ENCODE data around the gene NPFFR2.
"Not testable (repeated sequence)": the region's sequence is repeated elsewhere in the genome, so short reads cannot be mapped to it uniquely, and the experiment has no call there.

The NPFFR2 gene

GRCh38 chr4:72031868-72032608 lies at the start of gene NPFFR2:
NPFFR2 (plus strand) TSS chr4:72032000; CDS start chr4:72128592, 96,592 bp downstream.
- DNase-seq (ENCODE audit: low read depth): peak; percentile 57

- peak; percentile 30 for DNase-seq (ENCODE audit: low read depth)
Observed at GRCh38 chr4:71992571-71993312, 39.1 kb upstream of the NPFFR2 start.

DNA sequence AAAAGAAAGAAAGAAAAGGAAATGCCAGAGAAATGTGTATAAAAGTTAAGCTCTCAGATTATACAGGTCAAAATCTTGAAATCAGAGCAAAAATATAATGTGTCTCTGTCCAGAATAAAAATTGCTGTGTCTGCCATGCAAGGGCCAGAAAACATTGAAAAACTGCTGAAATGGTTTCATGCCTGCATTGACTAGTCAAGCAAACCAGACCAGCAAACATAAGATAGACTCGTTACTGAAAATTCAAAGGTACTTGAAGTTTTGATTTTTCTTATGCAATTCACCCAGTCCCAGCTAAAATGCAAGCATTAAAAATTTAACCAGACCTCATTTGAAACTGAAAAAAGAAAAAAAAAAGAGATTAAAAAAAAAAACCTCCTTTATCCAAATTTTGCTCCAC lies 37.2 kb upstream of the NPFFR2 start:
- no peak for DNase-seq (ENCODE audit: low read depth)

GRCh38 chr4:71995297-71995696 lies 36.5 kb upstream of the NPFFR2 start:
- no peak for DNase-seq (ENCODE audit: low read depth)

GRCh38 chr4:72006586-72006985 lies 25.2 kb upstream of the NPFFR2 start:
- peak; percentile 88 for DNase-seq (ENCODE audit: low read depth)

DNA sequence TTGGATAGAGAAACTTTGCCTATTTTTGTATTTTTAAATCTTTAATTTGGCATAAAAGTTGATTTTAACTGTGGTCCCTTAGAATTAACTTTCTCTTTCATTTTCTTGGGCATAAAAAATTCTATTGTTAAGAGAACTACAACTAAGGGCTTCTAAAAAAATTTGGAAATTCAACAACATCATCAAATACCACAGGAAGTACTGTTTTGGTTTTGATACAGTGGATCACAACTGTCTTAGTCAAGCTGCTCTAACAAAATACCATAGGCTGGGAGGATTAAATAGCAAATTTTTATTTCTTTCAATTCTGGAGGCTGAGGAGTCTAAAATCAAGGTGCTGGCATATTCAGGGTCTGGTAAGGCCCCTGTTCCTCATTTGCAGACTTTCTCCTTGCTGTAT lies 19.9 kb upstream of the NPFFR2 start:
- DNase-seq (ENCODE audit: low read depth): no peak

GRCh38 chr4:72016011-72016410 lies 15.8 kb upstream of the NPFFR2 start:
- DNase-seq (ENCODE audit: low read depth): no peak

- no peak for DNase-seq (ENCODE audit: low read depth)
Observed at GRCh38 chr4:72019688-72020087, 12.1 kb upstream of the NPFFR2 start.

GRCh38 chr4:72022553-72022952 lies 9.2 kb upstream of the NPFFR2 start:
- no peak for DNase-seq (ENCODE audit: low read depth)

DNA sequence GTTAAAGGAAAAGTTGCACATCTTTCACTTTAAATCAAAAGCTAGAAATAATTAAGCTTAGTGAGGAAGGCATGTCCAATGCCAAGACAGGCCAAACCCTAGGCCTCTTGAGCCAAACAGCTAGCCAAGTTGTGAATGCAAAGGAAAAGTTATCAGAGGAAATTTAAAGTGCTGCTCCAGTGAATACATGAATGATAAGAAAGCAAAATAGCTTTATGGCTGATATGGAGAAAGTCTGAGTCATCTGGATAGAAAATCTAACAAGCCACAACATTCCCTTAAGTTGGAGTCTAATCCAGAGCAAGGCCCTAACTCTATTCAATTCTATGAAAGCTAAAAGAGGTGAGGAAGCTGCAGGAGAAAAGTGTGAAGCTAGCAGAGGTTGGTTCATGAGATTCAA lies 23.8 kb downstream of the NPFFR2 start:
- DNase-seq (ENCODE audit: low read depth): no peak

DNA sequence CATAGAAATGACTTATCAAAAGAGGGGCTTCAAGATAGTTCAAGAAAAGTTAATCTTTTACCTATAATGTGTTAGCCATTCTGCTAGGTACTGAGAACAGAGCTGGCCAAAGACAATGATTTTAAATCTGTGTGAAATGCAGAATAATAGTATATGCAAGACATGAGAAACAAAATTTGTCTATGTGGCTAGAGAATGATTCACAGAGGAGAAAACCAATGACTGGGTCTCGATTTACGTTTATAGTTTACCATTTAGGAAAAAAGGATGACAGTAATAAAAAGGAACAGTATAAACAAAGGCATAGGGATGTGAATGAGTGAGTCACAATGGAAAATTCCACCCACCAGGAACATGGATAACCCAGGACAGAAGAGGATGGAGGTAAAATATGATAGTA lies 31.9 kb downstream of the NPFFR2 start:
- peak; percentile 23 for DNase-seq (ENCODE audit: low read depth)

DNA sequence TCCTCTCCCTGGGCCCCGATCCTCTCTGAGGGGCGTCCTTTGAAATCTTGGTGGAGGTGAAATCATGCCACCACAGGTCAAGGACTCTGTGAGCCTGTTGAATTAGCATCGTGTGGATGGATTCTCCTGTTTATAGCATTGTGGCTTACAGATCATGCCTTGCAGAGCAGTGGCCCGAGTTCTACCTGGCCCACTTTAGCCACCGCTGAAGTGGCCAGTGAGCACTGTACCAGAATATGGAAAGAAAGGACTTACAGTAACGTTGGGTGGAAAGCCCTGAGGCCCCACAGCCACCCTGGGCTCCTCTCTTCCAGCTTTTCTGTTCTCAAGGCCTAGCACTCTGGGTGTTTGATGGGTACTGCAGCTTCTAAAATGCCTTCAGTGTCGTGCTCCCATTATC lies 35.3 kb downstream of the NPFFR2 start:
- DNase-seq (ENCODE audit: low read depth): no peak

DNA sequence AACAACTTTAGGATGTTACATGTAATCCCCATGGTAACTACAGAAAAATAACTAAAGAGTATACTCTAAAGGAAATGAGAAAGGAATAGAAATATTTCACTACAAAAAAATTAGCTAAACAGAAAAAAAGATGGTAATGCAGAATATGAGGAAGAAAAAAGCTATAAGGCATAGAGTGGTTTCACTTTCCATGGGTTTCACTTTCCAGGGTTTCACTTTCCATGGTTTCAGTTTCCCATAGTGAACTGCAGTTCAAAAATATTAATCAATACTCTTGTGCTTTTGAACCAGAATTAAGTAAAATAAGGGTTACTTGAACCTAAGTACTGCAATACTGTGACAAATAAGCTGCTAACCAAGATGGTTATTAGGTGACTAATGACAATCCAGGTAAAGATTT lies 42.0 kb downstream of the NPFFR2 start:
- DNase-seq (ENCODE audit: low read depth): no peak

DNA sequence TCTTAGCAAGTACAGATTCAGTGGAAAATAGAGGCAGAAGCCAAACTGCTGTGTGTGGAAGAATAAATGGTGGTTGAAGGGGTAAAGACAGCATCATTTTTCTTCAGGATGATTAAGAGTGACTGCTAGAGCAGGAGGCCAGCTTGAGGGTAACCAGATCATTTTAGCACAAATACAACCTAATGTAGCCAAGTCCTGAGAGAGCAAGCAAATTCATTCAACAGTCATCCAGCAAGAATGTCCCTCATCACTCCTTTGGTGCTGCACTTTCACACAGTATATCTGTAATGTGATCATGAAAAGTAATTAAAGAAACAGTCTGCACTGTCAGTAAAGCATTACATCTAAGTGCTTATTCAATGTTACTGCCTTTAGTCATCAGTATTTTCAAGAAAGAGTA lies 44.8 kb downstream of the NPFFR2 start:
- DNase-seq (ENCODE audit: low read depth): peak; percentile 29

- no peak for DNase-seq (ENCODE audit: low read depth)
Observed at GRCh38 chr4:72077346-72077745, 45.5 kb downstream of the NPFFR2 start.

GRCh38 chr4:72084587-72085011 lies 52.8 kb downstream of the NPFFR2 start:
- peak; percentile 37 for DNase-seq (ENCODE audit: low read depth)

DNA sequence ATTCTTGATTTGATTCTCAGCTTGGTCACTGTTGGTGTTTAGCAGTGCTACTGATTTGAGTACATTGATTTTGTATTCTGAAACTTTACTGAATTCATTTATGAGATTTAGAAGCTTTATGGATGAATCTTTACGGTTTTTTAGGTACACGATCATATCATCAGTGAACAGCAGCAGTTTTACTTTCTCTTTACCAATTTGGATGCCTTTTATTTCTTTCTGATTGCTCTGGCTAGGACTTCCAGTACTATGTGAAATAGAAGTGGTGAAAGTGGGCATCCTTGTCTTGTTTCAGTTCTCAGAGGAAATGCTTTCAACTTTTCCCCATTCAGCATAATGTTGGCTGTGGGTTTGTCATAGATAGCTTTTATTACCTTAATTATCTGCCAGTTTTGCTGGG lies 58.8 kb downstream of the NPFFR2 start:
- DNase-seq (ENCODE audit: low read depth): not testable (repeated sequence)

- DNase-seq (ENCODE audit: low read depth): no peak
Observed at GRCh38 chr4:72094059-72094797, 62.4 kb downstream of the NPFFR2 start.

GRCh38 chr4:72107456-72107855 lies 75.7 kb downstream of the NPFFR2 start:
- no peak for DNase-seq (ENCODE audit: low read depth)

GRCh38 chr4:72109364-72109763 lies 77.6 kb downstream of the NPFFR2 start:
- DNase-seq (ENCODE audit: low read depth): no peak

DNA sequence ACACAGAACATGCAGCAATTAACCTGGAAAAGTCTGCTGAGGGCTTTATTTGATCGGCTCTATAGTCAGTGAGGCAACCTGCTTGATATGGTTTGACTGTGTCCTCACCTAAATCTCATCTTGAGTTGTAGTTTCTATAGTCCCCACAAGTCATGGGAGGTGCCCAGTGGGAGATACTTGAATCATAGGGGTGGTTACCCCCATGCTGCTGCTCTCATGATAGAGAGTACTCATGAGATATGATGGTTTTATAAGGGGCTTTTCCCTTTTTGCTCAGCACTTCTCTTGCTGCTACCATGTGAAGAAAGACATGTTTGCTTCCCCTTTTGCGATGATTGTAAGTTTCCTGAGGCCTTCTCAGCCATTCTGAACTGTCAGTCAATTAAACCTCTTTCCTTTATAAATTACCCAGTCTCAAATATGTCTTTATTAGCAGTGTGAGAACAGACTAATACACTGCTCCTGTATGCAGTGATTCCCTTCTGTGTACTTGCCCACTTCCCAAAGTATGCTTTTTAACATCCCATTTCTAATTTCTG lies 78.2 kb downstream of the NPFFR2 start:
- DNase-seq (ENCODE audit: low read depth): no peak

DNA sequence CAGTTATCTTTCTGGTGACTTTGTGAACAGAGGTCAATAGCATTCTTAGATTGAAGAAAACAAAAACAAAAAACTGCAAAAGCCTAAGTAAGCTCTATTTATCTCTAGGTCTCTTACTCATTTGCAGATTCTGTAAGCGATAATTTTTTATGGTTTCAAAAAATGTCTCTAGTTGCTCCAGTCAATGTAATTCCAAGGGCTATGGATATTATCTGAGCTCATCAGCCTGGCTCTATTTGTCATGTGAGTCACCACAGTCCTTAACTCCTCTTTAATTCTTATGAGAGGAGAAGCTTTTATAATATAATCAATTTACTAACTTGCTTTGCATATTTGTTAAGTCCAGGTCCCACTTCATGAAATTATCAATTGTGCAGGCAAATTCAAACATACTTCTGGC lies 79.1 kb downstream of the NPFFR2 start:
- DNase-seq (ENCODE audit: low read depth): peak; percentile 35

DNA sequence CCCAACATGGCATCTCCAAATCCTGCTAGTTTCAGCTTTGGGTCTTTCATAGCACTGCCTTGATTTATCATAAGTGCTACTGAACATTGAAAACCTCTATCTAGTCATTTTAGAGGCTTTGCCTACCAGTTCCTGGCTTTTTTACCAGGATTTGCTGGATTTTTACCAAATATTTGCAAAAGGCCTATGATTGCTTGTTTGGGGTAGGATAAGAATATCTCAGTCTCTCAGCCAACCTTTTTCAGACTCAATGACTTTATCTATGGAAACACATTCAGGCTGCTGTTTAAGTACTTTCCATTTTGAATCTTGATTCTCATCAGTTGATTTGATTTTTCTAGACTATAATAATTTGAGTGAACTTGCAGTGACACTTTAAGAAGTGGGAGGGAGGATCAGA lies 80.1 kb downstream of the NPFFR2 start:
- no peak for DNase-seq (ENCODE audit: low read depth)
